ENCODE data around the gene ARMC7. TPM values are rescaled to one million over a fixed set of nuclear protein-coding genes. Genes with fewer than 3 reads are reported as not detected.

Gene ARMC7
- total and polyA plus RNA-seq, 2 of the 13 experiments (the other 11 are each of a cell fraction or from before 2014, with no cell fraction given), result 3.9 to 4.2 TPM

GRCh38 chr17:75152922-75153779 is 43.4 kb downstream of the ARMC7 start (continued):
- TF ChIP-seq, protein P1, sequence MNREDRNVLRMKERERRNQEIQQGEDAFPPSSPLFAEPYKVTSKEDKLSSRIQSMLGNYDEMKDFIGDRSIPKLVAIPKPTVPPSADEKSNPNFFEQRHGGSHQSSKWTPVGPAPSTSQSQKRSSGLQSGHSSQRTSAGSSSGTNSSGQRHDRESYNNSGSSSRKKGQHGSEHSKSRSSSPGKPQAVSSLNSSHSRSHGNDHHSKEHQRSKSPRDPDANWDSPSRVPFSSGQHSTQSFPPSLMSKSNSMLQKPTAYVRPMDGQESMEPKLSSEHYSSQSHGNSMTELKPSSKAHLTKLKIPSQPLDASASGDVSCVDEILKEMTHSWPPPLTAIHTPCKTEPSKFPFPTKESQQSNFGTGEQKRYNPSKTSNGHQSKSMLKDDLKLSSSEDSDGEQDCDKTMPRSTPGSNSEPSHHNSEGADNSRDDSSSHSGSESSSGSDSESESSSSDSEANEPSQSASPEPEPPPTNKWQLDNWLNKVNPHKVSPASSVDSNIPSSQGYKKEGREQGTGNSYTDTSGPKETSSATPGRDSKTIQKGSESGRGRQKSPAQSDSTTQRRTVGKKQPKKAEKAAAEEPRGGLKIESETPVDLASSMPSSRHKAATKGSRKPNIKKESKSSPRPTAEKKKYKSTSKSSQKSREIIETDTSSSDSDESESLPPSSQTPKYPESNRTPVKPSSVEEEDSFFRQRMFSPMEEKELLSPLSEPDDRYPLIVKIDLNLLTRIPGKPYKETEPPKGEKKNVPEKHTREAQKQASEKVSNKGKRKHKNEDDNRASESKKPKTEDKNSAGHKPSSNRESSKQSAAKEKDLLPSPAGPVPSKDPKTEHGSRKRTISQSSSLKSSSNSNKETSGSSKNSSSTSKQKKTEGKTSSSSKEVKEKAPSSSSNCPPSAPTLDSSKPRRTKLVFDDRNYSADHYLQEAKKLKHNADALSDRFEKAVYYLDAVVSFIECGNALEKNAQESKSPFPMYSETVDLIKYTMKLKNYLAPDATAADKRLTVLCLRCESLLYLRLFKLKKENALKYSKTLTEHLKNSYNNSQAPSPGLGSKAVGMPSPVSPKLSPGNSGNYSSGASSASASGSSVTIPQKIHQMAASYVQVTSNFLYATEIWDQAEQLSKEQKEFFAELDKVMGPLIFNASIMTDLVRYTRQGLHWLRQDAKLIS (CRISPR knock-in tag; IDR thresholded peaks at IDR 0.05), result no peak
- TF ChIP-seq ZNF350 (CRISPR knock-in tag; IDR thresholded peaks at IDR 0.05; ENCODE audit: borderline replicate concordance, low read depth), result 0 out of 2 replicates have a peak, but pooled peaks have one; percentile 36
- TF ChIP-seq ETV5 (CRISPR knock-in tag; IDR thresholded peaks at IDR 0.05; ENCODE audit: borderline replicate concordance), result no peak
- TF ChIP-seq DNMT1 (CRISPR knock-in tag; IDR thresholded peaks at IDR 0.05), result no peak
- TF ChIP-seq, protein P2, sequence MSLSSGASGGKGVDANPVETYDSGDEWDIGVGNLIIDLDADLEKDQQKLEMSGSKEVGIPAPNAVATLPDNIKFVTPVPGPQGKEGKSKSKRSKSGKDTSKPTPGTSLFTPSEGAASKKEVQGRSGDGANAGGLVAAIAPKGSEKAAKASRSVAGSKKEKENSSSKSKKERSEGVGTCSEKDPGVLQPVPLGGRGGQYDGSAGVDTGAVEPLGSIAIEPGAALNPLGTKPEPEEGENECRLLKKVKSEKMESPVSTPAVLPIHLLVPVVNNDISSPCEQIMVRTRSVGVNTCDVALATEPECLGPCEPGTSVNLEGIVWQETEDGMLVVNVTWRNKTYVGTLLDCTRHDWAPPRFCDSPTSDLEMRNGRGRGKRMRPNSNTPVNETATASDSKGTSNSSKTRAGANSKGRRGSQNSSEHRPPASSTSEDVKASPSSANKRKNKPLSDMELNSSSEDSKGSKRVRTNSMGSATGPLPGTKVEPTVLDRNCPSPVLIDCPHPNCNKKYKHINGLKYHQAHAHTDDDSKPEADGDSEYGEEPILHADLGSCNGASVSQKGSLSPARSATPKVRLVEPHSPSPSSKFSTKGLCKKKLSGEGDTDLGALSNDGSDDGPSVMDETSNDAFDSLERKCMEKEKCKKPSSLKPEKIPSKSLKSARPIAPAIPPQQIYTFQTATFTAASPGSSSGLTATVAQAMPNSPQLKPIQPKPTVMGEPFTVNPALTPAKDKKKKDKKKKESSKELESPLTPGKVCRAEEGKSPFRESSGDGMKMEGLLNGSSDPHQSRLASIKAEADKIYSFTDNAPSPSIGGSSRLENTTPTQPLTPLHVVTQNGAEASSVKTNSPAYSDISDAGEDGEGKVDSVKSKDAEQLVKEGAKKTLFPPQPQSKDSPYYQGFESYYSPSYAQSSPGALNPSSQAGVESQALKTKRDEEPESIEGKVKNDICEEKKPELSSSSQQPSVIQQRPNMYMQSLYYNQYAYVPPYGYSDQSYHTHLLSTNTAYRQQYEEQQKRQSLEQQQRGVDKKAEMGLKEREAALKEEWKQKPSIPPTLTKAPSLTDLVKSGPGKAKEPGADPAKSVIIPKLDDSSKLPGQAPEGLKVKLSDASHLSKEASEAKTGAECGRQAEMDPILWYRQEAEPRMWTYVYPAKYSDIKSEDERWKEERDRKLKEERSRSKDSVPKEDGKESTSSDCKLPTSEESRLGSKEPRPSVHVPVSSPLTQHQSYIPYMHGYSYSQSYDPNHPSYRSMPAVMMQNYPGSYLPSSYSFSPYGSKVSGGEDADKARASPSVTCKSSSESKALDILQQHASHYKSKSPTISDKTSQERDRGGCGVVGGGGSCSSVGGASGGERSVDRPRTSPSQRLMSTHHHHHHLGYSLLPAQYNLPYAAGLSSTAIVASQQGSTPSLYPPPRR (CRISPR knock-in tag; IDR thresholded peaks at IDR 0.05; ENCODE audit: borderline replicate concordance), result no peak
- 0 out of 2 replicates have a peak, but pooled peaks have one; percentile 10 for TF ChIP-seq REL (CRISPR knock-in tag; conservative IDR thresholded peaks at IDR 0.05)
- no peak for TF ChIP-seq JUN (CRISPR knock-in tag; IDR thresholded peaks at IDR 0.05)
- TF ChIP-seq MEIS2 (CRISPR knock-in tag; IDR thresholded peaks at IDR 0.05), result no peak
- peak; percentile 42; the same call in 1 of the 2 replicates for TF ChIP-seq MEF2D (CRISPR knock-in tag; IDR thresholded peaks at IDR 0.05)
- TF ChIP-seq NFE2L1 (CRISPR knock-in tag; IDR thresholded peaks at IDR 0.05; ENCODE audit: borderline replicate concordance), result no peak
- TF ChIP-seq CHD4 (IDR thresholded peaks at IDR 0.05; ENCODE audit: borderline replicate concordance, low read length), result no peak
- TF ChIP-seq NR3C1 (CRISPR knock-in tag; IDR thresholded peaks at IDR 0.05), result no peak
- no peak for TF ChIP-seq FOXP4 (CRISPR knock-in tag; IDR thresholded peaks at IDR 0.05)
- TF ChIP-seq, protein P3, sequence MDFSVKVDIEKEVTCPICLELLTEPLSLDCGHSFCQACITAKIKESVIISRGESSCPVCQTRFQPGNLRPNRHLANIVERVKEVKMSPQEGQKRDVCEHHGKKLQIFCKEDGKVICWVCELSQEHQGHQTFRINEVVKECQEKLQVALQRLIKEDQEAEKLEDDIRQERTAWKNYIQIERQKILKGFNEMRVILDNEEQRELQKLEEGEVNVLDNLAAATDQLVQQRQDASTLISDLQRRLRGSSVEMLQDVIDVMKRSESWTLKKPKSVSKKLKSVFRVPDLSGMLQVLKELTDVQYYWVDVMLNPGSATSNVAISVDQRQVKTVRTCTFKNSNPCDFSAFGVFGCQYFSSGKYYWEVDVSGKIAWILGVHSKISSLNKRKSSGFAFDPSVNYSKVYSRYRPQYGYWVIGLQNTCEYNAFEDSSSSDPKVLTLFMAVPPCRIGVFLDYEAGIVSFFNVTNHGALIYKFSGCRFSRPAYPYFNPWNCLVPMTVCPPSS (IDR thresholded peaks at IDR 0.05), result no peak
